GM12864 (cell line): ENCODE results near the gene ACTR8.

Source experiments
- DNase-seq: peaks from one replicate; pipeline ENCODE4 v3.0.0-alpha.2; 2011; ENCODE audit warnings: low read depth
- H3K4me3 ChIP-seq: 2 replicates; pipeline ENCODE4 v1.5.1; 2011; ENCODE audit warnings: mild to moderate bottlenecking, low read depth, low read length, control low read depth
- CTCF ChIP-seq: IDR thresholded peaks from 2 replicates; pipeline ENCODE4 v1.5.1; 2011; ENCODE audit warnings: low read depth, mild to moderate bottlenecking, moderate library complexity, low read length, control low read depth, inconsistent platforms; ENCODE audit errors: missing control alignments

ACTR8 gene

GRCh38 chr3:53820084-53820483 is 61.9 kb downstream of the ACTR8 start:
- no peak overlapping the region for H3K4me3 ChIP-seq
- TF ChIP-seq CTCF, result no peak
- DNase-seq, result no peak

DNA sequence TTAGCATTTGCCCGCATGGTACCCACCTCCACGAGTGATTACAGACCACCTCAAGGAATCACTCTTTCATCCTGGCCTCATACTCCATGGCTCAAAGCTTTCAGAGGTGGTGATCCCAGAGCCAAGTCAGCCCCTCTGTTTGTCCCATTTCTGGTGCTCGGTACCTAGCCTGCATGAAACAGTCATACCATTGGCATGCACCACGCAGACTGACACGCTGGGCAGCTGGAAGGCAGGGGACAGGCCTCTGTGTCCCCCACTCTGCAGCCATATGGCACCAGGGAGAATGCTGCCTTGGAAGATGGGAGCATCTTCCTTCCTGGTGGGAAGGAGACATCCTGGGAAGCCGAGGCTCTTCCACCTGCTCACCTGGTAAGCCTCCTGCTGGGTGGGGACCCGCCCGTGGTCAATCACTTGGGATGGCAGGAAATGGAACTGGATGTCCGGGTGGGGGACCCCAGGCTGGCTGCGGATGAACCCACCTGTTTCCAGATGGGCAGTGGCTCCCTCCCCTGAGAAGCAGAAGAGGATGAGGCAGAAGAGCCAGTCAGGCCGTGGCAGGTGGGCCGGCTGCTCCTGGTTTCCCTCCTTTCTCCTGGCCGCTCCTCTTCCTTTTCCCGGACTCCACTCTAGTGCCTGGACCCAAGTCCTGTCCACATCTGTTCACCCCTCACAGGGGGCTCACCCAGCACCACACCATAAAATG is 62.6 kb downstream of the ACTR8 start:
- no peak overlapping the region for H3K4me3 ChIP-seq
- DNase-seq, result no peak
- TF ChIP-seq CTCF, result no peak

- DNase-seq, result no peak
- H3K4me3 ChIP-seq, result no peak overlapping the region
Observed at GRCh38 chr3:53818221-53819162, 63.5 kb downstream of the ACTR8 start.

GRCh38 chr3:53817809-53818208 is 64.1 kb downstream of the ACTR8 start:
- no peak for TF ChIP-seq CTCF
- no peak for DNase-seq
- no peak overlapping the region for H3K4me3 ChIP-seq

More at GRCh38 chr3:53818221-53819162, 63.5 kb downstream of the ACTR8 start:
- TF ChIP-seq CTCF, result no peak

- no peak for TF ChIP-seq CTCF
- H3K4me3 ChIP-seq, result no peak overlapping the region
- DNase-seq, result no peak
Observed at GRCh38 chr3:53817211-53817610, 64.7 kb downstream of the ACTR8 start.
